Measurements from ENCODE around the gene HSPA13. TPM values are rescaled to one million over a fixed set of nuclear protein-coding genes. Genes with fewer than 3 reads are reported as not detected.

HSPA13 gene
- total RNA-seq (40.4 and 44.8 TPM in 2 replicates), polyA plus RNA-seq (9.5 and 11.5 TPM in 2 replicates), polyA minus RNA-seq (24.9 and 25.8 TPM in 2 replicates), Bru-seq, nascent RNA (percentile 89 among the genes with signal in this experiment), BruChase-seq, experiment 1, labeled RNA remaining after a 6-hour chase (percentile 98 among the genes with signal in this experiment), BruChase-seq, experiment 2, labeled RNA remaining after a 2-hour chase (percentile 96 among the genes with signal in this experiment)
- polyA plus RNA-seq (2011; cell fraction: cytosol; rRNA removed): 10.6 and 12.8 TPM in 2 replicates
- polyA plus RNA-seq (2011; cell fraction: nucleus; rRNA removed): 9.6 and 15.4 TPM in 2 replicates
- 24.6 and 33.6 TPM in 2 replicates for polyA plus RNA-seq (2012)
- polyA minus RNA-seq (2011; cell fraction: cytosol; rRNA and poly(A)+ RNA removed): 13.8 TPM
- 11.6 and 23.8 TPM in 2 replicates for polyA minus RNA-seq (2011; cell fraction: nucleus; rRNA and poly(A)+ RNA removed)
- long read RNA-seq, transcript HSPA13-201 (5 exons, 3,986 nt): major isoform, 108 of 120 reads
- long read RNA-seq, partial matches to known transcripts: 7 of 120 reads
- long read RNA-seq, other reads (novel, unspliced or antisense): 5 of 120 reads

DNA sequence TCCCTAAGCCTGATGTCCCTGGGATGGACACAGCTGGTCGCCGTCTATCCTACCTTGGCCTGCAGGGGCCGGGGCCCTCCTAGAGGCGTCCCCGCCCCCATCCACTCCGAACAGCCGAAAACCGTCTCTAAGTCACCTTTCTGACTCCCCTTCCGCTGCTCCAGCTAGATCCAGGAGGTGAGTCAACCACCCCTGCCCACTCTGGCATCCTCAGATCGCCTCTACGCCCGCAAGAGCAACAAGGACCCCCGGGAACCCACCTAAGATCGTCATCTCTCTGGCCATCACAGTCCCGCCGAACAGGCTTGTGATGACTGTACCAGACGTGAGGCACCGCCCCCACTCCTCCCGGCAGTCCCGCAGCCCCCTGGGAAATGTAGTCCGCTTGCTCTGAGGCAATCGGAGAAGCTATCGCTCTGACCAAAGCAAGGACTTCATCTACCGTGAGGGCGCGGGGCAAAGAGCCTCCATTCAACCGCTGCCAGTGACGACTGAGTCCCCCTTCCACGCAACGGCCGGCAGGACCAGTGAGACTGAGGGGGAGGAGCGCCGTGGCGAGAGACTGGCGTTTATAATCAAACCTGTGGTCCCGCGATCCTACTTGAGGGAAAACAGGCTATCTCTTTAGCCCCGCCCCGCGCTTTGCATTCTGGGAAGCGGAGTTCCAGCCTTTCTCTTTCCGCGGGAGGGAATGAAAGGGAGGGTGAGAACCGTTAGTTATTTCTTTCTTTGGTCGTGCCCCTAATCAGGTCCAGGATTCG is at the start of gene HSPA13:
TSS of gene HSPA13 (minus strand) at position 312 of the 761 bp plus-strand sequence. CDS start at position 285, 27 bp downstream.
- H3K9me3 ChIP-seq (replicated peaks; ENCODE audit: control insufficient read depth, insufficient read depth, low read length): no peaks in the 10 kb centered on the region
- intact Hi-C loops (cut with micrococcal nuclease) (loop anchor here (1.0 to 5.0 kb wide), 5 partner anchors 77 to 682 kb away; partner anchors contain the start of genes NRIP1 and SAMSN1), dilution Hi-C loops (cut with MboI; ENCODE audit: extremely low pct_ligation_motif_present, low sequenced_read_pairs) (no loop called here)
- H3K9me1 ChIP-seq (replicated peaks; ENCODE audit: control insufficient read depth, extremely low read depth, insufficient read depth, low read length): no peaks in the 10 kb centered on the region
- no peaks in the 10 kb centered on the region for H3K27me3 ChIP-seq (ENCODE audit: control insufficient read depth in 2 of 2, insufficient read depth in 2 of 2, low read length in 2 of 2)
- ChIA-PET CTCF (interaction anchor here (1.0 to 2.7 kb wide), 10 partner anchors 11 to 1459 kb away, joined by 3 to 8 read pairs (median 4); no protein-coding TSS in a partner anchor), POLR2A (interaction anchor here (0.6 kb wide), 1 partner anchor 9 kb away, joined by 3 read pairs; no protein-coding TSS in a partner anchor)
- peak within 1 kb of the TSS; percentile 99 for H3K4me2 ChIP-seq (ENCODE audit: insufficient read depth, low read length)
- peak within 1 kb of the TSS; percentile 85 to 91 (median 85) for H3K4me3 ChIP-seq (replicated peaks in 1 of 3; ENCODE audit: insufficient read depth in 1 of 3, low read depth in 1 of 3, low read length in 3 of 3)
- peak within 1 kb of the TSS; percentile 96 for H3K9ac ChIP-seq (replicated peaks; ENCODE audit: extremely low read depth, insufficient read depth, low read length)
- peak within 1 kb of the TSS; percentile 82 for H2AFZ ChIP-seq (ENCODE audit: low read depth, low read length)
- peaks cover 26% of the 10 kb centered on the region for H3K4me1 ChIP-seq (ENCODE audit: control insufficient read depth, extremely low read depth, insufficient read depth, low read length)
- FAIRE-seq (peak; percentile 98), DNase-seq (ENCODE audit: low read depth, low spot score) (peak; percentile 100)
- no TSS peak for BruUV-seq (replicated peaks)
- peaks cover 36% of the 10 kb centered on the region for H3K79me2 ChIP-seq (ENCODE audit: control insufficient read depth, insufficient read depth, low read length)
- peaks cover 0 to 2% of the 10 kb centered on the region in 2 experiments for H3K36me3 ChIP-seq (ENCODE audit: control insufficient read depth in 2 of 2, extremely low read depth in 1 of 2, insufficient read depth in 2 of 2, low read length in 2 of 2)
- peaks cover 7% of the 10 kb centered on the region for H4K20me1 ChIP-seq (replicated peaks; ENCODE audit: control insufficient read depth, extremely low read depth, insufficient read depth, low read length)
- TF ChIP-seq POLR2AphosphoS5 (IDR thresholded peaks at IDR 0.05; ENCODE audit: insufficient read depth, low read depth, low read length) (peak; percentile 42), CTCF (IDR thresholded peaks at IDR 0.05; ENCODE audit: extremely low read depth in 1 of 2, insufficient read depth in 1 of 2, low read depth in 1 of 2, low read length in 2 of 2) (peak in 1 of 2 donors; percentile 14), EZH2 (IDR thresholded peaks at IDR 0.05; ENCODE audit: borderline replicate concordance, low read depth, low read length, severe bottlenecking) (no peak), GATA2 (IDR thresholded peaks at IDR 0.05; ENCODE audit: insufficient read depth, insufficient read length, low read depth, low read length) (no peak), MAX (IDR thresholded peaks at IDR 0.05; ENCODE audit: insufficient read depth, insufficient read length) (no peak), JUN (IDR thresholded peaks at IDR 0.05; ENCODE audit: borderline replicate concordance, insufficient read depth, insufficient read length, low read depth) (peak; percentile 27), FOS (IDR thresholded peaks at IDR 0.05; ENCODE audit: borderline replicate concordance, insufficient read depth, low read length) (peak; percentile 66), POLR2A (IDR thresholded peaks at IDR 0.05; ENCODE audit: low read depth, low read length) (peak; percentile 76)
- H3K27ac ChIP-seq (ENCODE audit: insufficient read depth, low read depth, low read length): peak within 1 kb of the TSS; percentile 93
